Measurements from ENCODE around the gene KLF15. TPM values are rescaled to one million over a fixed set of nuclear protein-coding genes. Genes with fewer than 3 reads are reported as not detected.

The KLF15 gene
- total and polyA plus RNA-seq, 2 experiments from 2014 or later: 1.8 to 16.7 TPM

DNA sequence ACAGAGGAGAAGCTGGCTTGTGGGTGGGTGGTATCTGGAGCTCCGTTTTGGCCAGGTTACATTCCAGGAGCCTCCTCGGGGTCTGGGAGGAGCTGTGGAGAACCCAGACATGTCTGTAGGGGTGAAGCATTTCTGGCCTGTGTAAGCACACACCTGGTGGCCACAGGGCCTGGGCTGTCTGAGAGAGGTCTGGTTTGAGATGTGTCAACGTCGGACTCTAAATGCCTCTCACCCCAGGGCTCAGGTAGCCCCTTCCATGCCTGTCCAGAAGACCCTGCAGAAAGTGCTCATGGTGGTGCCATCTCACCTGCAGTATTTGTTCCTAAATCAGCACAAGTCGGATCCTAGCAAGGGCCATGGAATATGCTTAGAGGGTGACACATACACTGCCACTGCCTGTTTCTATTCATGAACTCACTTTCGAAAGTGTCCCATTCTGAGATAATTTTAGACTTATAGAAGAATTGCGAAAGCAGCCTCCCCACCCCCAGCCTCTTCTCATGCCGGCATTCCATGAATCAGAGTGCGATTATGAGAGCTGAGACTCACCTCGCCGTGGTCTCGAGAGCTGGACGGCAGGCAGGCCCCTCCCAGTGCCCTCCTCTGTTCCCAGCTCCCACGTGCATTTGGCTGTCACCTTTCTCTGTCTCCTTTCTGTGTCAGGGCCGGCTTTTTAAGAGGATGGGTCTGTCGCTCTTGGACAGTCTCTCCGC, 63.7 kb downstream of the KLF15 start:
- H3K79me2 ChIP-seq: no peaks in the 10 kb centered on the region
- 75% methylated on average over 17 of the region's 17 CpGs for WGBS (ENCODE audit: low lambda C conversion rate, missing lambda C conversion rate)
- no peak overlapping the region for H2AFZ ChIP-seq
- no peaks in the 10 kb centered on the region for H4K20me1 ChIP-seq (ENCODE audit: insufficient read depth, poor library complexity, severe bottlenecking)
- no peak overlapping the region for H3K4me3 ChIP-seq
- peak; percentile 30 for DNase-seq (ENCODE audit: low spot score)
- H3K27me3 ChIP-seq: peaks cover 21% of the 10 kb centered on the region
- no peak for TF ChIP-seq EZH2phosphoT487 (IDR thresholded peaks at IDR 0.05; ENCODE audit: low read depth, severe bottlenecking, unreplicated experiment)
- TF ChIP-seq, protein P1, sequence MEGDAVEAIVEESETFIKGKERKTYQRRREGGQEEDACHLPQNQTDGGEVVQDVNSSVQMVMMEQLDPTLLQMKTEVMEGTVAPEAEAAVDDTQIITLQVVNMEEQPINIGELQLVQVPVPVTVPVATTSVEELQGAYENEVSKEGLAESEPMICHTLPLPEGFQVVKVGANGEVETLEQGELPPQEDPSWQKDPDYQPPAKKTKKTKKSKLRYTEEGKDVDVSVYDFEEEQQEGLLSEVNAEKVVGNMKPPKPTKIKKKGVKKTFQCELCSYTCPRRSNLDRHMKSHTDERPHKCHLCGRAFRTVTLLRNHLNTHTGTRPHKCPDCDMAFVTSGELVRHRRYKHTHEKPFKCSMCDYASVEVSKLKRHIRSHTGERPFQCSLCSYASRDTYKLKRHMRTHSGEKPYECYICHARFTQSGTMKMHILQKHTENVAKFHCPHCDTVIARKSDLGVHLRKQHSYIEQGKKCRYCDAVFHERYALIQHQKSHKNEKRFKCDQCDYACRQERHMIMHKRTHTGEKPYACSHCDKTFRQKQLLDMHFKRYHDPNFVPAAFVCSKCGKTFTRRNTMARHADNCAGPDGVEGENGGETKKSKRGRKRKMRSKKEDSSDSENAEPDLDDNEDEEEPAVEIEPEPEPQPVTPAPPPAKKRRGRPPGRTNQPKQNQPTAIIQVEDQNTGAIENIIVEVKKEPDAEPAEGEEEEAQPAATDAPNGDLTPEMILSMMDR (IDR thresholded peaks at IDR 0.05; ENCODE audit: poor library complexity): no peak
- TF ChIP-seq EZH2 (IDR thresholded peaks at IDR 0.05; ENCODE audit: borderline replicate concordance): no peak
- H3K27ac ChIP-seq: no peak overlapping the region
- no peak overlapping the region for H3K4me2 ChIP-seq
- H3K4me1 ChIP-seq (ENCODE audit: insufficient read depth): peaks cover 3% of the 10 kb centered on the region
- H3K36me3 ChIP-seq (replicated peaks; ENCODE audit: insufficient read depth, low read depth): no peaks in the 10 kb centered on the region
- no peaks in the 10 kb centered on the region for H3K9me2 ChIP-seq (replicated peaks; ENCODE audit: insufficient read depth)
- no peaks in the 10 kb centered on the region for H3K9me3 ChIP-seq (ENCODE audit: low read depth)

Other genes with a start within 250 kb of the KLF15 start
- gene ALDH1L1, start 176.8 kb downstream of the KLF15 start, total RNA-seq: 15.9 and 25.0 TPM in 2 replicates
- gene ALDH1L1, start 176.8 kb downstream of the KLF15 start, polyA plus RNA-seq: 15.5 and 22.6 TPM in 2 replicates
- gene CFAP100, start 37.5 kb upstream of the KLF15 start, total RNA-seq: not detected in 2 replicates
- not detected in 2 replicates for gene CFAP100, start 37.5 kb upstream of the KLF15 start, polyA plus RNA-seq
- 21.0 and 25.0 TPM in 2 replicates for gene ZXDC, start 118.5 kb upstream of the KLF15 start, total RNA-seq
- gene ZXDC, start 118.5 kb upstream of the KLF15 start, polyA plus RNA-seq: 22.9 and 24.1 TPM in 2 replicates
- gene UROC1, start 160.4 kb upstream of the KLF15 start, total RNA-seq: 2.2 and 4.2 TPM in 2 replicates
- gene UROC1, start 160.4 kb upstream of the KLF15 start, polyA plus RNA-seq: 1.5 and 2.3 TPM in 2 replicates
- 31.5 and 36.0 TPM in 2 replicates for gene CHST13, start 166.7 kb upstream of the KLF15 start, total RNA-seq
- gene CHST13, start 166.7 kb upstream of the KLF15 start, polyA plus RNA-seq: 50.2 and 54.6 TPM in 2 replicates
- not detected in 2 replicates for gene C3orf22, start 201.5 kb upstream of the KLF15 start, total RNA-seq
- gene C3orf22, start 201.5 kb upstream of the KLF15 start, polyA plus RNA-seq: 0.19 TPM in 1 of 2 replicates, not detected in the other

All from hepatocyte (in vitro differentiated cells).